Measurements from ENCODE around the gene CALM3.

The CALM3 gene

GRCh38 chr19:46634656-46635218 lies 33.6 kb downstream of the CALM3 start:
- DNase-seq (ENCODE audit: low read depth in 4 of 4, low spot score in 1 of 4) = no peak

DNA sequence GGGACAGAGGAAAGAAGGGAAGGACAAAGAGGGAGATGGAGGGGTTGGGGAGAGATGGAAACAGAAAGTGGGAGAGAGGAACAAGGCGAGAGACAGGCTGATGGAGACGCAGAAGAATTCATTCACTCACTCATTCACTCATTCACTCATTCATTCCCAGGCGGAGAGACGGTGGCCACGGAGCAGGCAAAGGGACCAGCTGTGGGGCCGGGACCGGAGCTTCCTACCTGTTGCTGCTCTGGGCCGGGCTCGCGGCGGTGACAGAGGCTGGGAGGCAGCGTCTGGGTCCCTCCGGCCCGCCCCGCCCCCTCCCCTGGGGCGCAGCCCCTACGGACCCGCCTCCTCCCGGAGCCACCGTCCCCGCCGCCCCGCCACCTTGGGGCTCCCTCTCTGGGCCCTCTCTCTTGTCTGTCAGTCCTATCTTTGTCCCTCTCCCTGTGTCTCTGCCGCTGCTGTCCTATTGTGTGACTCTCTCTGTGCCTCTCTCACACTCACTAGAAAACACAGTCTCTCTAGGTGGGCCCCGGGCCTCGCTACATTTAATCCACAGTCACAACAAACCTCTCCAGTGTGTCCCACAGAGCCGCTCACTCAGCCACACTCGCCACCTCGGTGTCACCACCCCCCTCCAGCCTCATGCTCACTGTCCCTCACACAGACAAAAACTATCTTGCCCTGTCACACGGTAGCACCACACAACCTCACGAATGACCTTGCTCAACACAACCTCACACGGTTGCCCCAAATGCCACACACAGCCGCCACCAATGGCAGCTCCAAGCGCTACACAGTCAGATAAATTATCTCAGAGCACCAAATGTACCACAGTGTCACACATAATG lies 35.0 kb downstream of the CALM3 start, which contains the start of gene GNG8:
Gene GNG8 (minus strand): TSS at position 283 of the 842 bp plus-strand sequence. CDS start 1,520 bp downstream, outside the sequence.
- DNase-seq (ENCODE audit: low read depth in 4 of 4, low spot score in 1 of 4) = no peak

DNA sequence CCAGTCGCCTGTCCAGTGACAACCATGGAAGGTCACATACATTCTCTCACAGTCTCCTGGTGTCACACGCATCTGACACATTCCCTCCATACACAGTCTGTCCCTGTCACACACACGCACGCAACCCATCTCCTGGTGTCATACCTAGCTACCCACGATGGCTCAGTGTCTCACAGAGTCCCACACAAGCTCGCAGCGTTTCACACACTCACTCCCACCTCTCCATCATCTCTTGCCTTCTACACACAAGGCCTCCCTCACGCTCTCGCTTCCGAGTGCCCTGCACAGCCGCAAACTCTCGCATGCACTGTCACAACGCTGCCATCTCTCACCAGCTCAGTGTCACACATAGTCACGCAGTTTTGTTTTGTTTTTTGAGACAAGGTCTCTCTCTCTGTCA lies 36.1 kb downstream of the CALM3 start:
- no peak for DNase-seq (ENCODE audit: low read depth in 4 of 4, low spot score in 1 of 4)

GRCh38 chr19:46639358-46640182 lies 38.4 kb downstream of the CALM3 start:
- DNase-seq (ENCODE audit: low read depth in 4 of 4, low spot score in 1 of 4) = no peak

- no peak for DNase-seq (ENCODE audit: low read depth in 4 of 4, low spot score in 1 of 4)
Observed at GRCh38 chr19:46640656-46641055, 39.5 kb downstream of the CALM3 start.

DNA sequence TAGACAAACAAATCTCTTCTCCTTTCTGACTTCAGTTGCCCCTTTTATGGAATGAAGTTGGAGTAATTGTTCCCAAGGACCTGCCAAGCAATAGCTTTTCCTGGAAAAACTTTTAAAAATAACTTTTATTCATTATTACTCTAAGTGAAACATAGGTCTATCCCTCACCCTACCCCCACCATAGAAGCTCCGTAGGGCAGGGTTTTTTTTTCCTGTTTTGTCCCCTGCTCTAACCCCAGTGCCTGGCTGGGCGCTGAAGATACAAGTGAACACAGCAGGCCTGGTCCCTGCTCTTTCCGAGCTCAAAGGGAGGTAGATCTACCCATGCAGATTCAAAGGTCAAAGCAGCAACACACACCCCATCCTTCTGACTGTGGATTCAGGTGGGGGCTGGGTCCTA lies 43.6 kb downstream of the CALM3 start:
- no peak for DNase-seq (ENCODE audit: low read depth in 4 of 4, low spot score in 1 of 4)

DNA sequence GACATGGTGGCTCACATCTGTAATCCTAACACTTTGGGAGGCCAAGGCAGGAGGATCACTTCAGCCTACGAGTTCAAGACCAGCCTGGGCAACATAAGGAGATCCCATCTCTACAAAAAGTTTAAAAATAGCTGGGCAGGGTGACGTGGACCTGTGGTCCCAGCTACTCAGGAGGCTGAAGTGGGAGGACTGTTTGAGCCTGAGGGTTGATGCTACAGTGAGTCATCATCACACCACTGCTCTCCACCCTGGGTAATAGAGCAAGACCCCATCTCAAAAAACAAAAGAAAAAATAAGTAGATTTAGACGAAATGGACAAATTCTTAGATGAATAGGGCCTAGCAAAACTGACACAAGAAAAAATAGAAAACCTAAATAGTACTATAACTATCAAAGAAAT lies 45.3 kb downstream of the CALM3 start:
- DNase-seq (ENCODE audit: low read depth in 4 of 4, low spot score in 1 of 4) = no peak

- DNase-seq (ENCODE audit: low read depth in 4 of 4, low spot score in 1 of 4) = no peak
Observed at GRCh38 chr19:46648060-46648960, 47.2 kb downstream of the CALM3 start.

DNA sequence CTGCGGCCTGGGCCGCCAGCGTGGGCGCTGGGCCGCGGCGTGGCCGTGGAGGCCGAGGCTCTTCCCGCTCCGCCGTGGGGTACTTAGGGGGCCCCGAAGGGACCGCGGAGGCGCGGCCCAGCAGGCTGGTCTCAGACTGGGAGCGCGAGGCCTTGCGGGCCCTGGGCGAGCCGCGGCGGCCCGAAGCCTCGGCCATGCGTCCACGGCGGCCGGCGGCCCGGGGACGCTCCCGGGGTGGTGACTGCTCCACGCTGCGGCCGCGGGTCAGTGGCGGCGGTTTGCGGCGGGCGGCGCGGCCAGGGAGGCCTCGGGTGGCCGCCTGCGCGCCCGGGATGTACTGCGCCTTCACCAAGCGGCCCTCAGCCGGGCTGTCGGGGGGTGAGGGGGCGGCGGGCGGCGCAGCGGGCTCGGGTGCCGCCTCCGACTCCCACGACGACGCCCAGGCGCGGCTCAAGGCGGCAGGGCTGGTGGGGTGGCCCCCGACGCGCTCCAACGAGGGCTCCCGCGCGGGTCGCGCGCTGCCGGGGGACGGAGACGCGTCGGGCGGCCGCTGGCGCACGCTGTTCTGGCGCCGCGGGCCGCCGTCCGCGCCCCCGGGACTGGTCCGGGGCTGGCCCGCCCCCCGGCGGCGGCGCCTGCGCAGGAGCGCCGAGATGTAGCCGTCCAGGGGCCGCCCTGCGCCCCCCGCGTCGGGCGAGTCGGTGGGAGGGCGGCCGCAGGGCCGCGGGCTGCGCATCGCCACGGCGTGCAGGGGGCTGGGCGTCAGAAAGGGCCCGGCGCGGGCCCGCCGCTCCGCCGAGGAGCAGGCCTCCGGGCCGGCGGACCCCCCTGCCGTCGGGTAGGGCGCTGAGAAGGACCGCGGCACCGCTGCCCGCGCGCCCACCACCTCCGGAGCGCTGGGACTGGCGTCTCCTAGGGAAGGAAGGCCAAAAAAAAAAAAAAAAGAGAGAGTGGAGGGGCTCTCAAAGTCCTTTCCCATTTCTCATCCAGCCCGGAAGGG lies 48.1 kb downstream of the CALM3 start:
- no peak for DNase-seq (ENCODE audit: low read depth in 4 of 4, low spot score in 1 of 4)

GRCh38 chr19:46650445-46650844 lies 49.3 kb downstream of the CALM3 start:
- DNase-seq (ENCODE audit: low read depth in 4 of 4, low spot score in 1 of 4) = no peak

DNA sequence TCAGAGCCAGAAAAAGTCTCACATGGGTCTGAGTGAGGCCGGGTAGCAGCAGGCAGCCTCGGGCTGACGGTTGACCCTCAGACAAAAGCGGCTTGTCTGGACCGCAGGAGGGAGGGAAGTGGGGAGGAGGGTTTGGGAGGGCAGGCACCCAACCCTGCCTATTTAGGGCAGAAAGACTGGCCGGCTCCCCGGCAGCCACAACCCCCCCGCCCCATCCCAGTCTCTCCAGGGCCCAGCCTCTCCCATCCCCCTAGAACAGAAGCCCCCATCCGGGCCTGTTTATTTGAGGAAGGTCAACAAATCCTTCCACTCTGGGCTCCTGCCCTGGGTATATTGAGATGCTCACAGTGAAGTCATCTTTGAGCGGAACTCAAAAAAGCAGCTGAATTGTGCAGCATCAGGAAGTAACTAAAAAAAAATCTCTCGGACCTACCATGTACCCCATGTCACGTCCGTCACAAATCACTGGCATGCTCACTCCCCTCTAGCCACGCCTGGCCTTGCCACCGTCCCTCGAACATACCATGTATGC lies 53.6 kb downstream of the CALM3 start:
- DNase-seq (ENCODE audit: low read depth in 4 of 4, low spot score in 1 of 4) = no peak

- DNase-seq (ENCODE audit: low read depth in 4 of 4, low spot score in 1 of 4) = no peak
Observed at GRCh38 chr19:46656541-46656940, 55.4 kb downstream of the CALM3 start.

DNA sequence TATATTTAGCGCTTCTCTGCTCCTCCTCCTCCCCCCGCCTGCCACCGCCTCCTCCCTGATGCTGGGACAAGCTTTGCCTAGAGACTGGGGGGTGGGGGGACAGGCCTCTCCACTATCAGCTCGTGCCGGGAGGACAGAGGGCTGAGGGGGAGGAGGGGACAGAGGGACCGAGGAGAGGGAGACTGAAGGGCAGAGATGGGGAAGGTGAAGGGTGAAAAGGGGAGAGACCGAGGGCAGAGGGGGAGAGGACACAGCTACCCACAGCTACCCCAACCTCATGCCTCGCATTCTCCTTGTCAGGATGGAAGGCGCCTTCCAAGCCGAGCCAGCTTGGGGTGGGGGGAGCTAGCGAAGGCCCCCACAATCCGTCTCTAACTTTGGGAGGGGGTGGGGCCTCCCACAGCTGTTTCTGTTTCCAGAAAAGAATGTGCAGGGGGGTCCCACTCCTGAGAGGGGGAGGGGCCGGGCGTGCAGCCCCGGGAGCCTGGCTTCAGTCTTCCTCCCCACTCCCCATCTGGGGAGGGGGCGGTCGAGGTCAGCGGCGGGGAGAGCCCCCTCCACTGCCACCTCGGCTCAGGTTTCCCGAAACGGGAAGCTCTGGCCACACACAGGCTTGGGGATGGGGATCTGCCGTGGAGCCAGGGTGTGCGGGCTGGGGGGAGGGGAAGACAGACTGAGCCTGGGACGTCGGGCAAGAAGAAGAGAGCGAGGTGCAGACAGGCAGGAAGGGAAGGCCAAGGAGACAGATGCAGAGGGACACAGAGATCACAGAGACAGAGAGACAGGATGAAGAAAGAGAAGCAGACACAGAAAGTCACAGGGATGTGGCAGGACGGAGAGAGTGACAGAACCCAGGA lies 58.2 kb downstream of the CALM3 start:
- DNase-seq (ENCODE audit: low read depth in 4 of 4, low spot score in 1 of 4) = no peak

GRCh38 chr19:46660008-46660517 lies 58.9 kb downstream of the CALM3 start:
- no peak for DNase-seq (ENCODE audit: low read depth in 4 of 4, low spot score in 1 of 4)

Measured in stimulated activated CD4-positive, alpha-beta T cell treated with anti-CD3 and anti-CD28 coated beads, Interleukin-1b, Interleukin-23, amount 100 ng/mL, for 24 hours (primary cell).